ENCODE results near the gene TGFB2.

Gene TGFB2

GRCh38 chr1:218401441-218401997 lies 56.4 kb downstream of the TGFB2 start:
- Histone ChIP-seq H3K27ac (ENCODE audit: low read depth in 2 of 2, low read length in 2 of 2) (no peak overlapping the region), H3K36me3 (ENCODE audit: control insufficient read depth in 2 of 2, insufficient read depth in 2 of 2, low read length in 2 of 2) (no peaks in the 10 kb centered on the region), H3K9ac (ENCODE audit: low read depth in 1 of 2, low read length in 2 of 2) (no peak overlapping the region), H3K4me1 (ENCODE audit: control insufficient read depth in 2 of 2, insufficient read depth in 2 of 2, low read length in 2 of 2) (peaks cover 0 to 2% of the 10 kb centered on the region in 2 donors), H3K9me3 (ENCODE audit: control insufficient read depth in 2 of 2, low read length in 2 of 2) (no peaks in the 10 kb centered on the region), H3K4me3 (ENCODE audit: low read length in 2 of 2) (no peak overlapping the region), H3K27me3 (ENCODE audit: control insufficient read depth in 2 of 2, insufficient read depth in 2 of 2, low read length in 2 of 2) (no peaks in the 10 kb centered on the region)

- no peaks in the 10 kb centered on the region for H3K27me3 ChIP-seq (ENCODE audit: control insufficient read depth in 2 of 2, insufficient read depth in 2 of 2, low read length in 2 of 2)
- H3K9me3 ChIP-seq (ENCODE audit: control insufficient read depth in 2 of 2, low read length in 2 of 2), result no peaks in the 10 kb centered on the region
- H3K4me1 ChIP-seq (ENCODE audit: control insufficient read depth in 2 of 2, insufficient read depth in 2 of 2, low read length in 2 of 2), result peaks cover 0 to 2% of the 10 kb centered on the region in 2 donors
- no peaks in the 10 kb centered on the region for H3K36me3 ChIP-seq (ENCODE audit: control insufficient read depth in 2 of 2, insufficient read depth in 2 of 2, low read length in 2 of 2)
- no peak overlapping the region for H3K4me3 ChIP-seq (ENCODE audit: low read length in 2 of 2)
- H3K27ac ChIP-seq (ENCODE audit: low read depth in 2 of 2, low read length in 2 of 2), result no peak overlapping the region
- H3K9ac ChIP-seq (ENCODE audit: low read depth in 1 of 2, low read length in 2 of 2), result no peak overlapping the region
Measured at GRCh38 chr1:218401998-218402785, 57.1 kb downstream of the TGFB2 start.

GRCh38 chr1:218402786-218403120 lies 57.6 kb downstream of the TGFB2 start:
- Histone ChIP-seq H3K4me3 (ENCODE audit: low read length in 2 of 2) (no peak overlapping the region), H3K36me3 (ENCODE audit: control insufficient read depth in 2 of 2, insufficient read depth in 2 of 2, low read length in 2 of 2) (no peaks in the 10 kb centered on the region), H3K27ac (ENCODE audit: low read depth in 2 of 2, low read length in 2 of 2) (no peak overlapping the region), H3K4me1 (ENCODE audit: control insufficient read depth in 2 of 2, insufficient read depth in 2 of 2, low read length in 2 of 2) (peaks cover 0 to 2% of the 10 kb centered on the region in 2 donors), H3K27me3 (ENCODE audit: control insufficient read depth in 2 of 2, insufficient read depth in 2 of 2, low read length in 2 of 2) (no peaks in the 10 kb centered on the region), H3K9me3 (ENCODE audit: control insufficient read depth in 2 of 2, low read length in 2 of 2) (no peaks in the 10 kb centered on the region), H3K9ac (ENCODE audit: low read depth in 1 of 2, low read length in 2 of 2) (no peak overlapping the region)

GRCh38 chr1:218403300-218403699 lies 58.2 kb downstream of the TGFB2 start:
- H3K27ac ChIP-seq (ENCODE audit: low read depth in 2 of 2, low read length in 2 of 2), result no peak overlapping the region
- H3K9ac ChIP-seq (ENCODE audit: low read depth in 1 of 2, low read length in 2 of 2), result no peak overlapping the region

GRCh38 chr1:218407630-218408029 lies 62.5 kb downstream of the TGFB2 start:
- Histone ChIP-seq H3K4me3 (ENCODE audit: low read length in 2 of 2) (no peak overlapping the region), H3K4me1 (ENCODE audit: control insufficient read depth in 2 of 2, insufficient read depth in 2 of 2, low read length in 2 of 2) (peaks cover 0 to 2% of the 10 kb centered on the region in 2 donors), H3K27ac (ENCODE audit: low read depth in 2 of 2, low read length in 2 of 2) (no peak overlapping the region), H3K27me3 (ENCODE audit: control insufficient read depth in 2 of 2, insufficient read depth in 2 of 2, low read length in 2 of 2) (no peaks in the 10 kb centered on the region), H3K36me3 (ENCODE audit: control insufficient read depth in 2 of 2, insufficient read depth in 2 of 2, low read length in 2 of 2) (no peaks in the 10 kb centered on the region), H3K9ac (ENCODE audit: low read depth in 1 of 2, low read length in 2 of 2) (no peak overlapping the region), H3K9me3 (ENCODE audit: control insufficient read depth in 2 of 2, low read length in 2 of 2) (no peaks in the 10 kb centered on the region)

More at GRCh38 chr1:218403300-218403699, 58.2 kb downstream of the TGFB2 start:
- Histone ChIP-seq H3K4me3 (ENCODE audit: low read length in 2 of 2) (no peak overlapping the region), H3K27me3 (ENCODE audit: control insufficient read depth in 2 of 2, insufficient read depth in 2 of 2, low read length in 2 of 2) (no peaks in the 10 kb centered on the region), H3K36me3 (ENCODE audit: control insufficient read depth in 2 of 2, insufficient read depth in 2 of 2, low read length in 2 of 2) (no peaks in the 10 kb centered on the region), H3K4me1 (ENCODE audit: control insufficient read depth in 2 of 2, insufficient read depth in 2 of 2, low read length in 2 of 2) (peaks cover 0 to 2% of the 10 kb centered on the region in 2 donors), H3K9me3 (ENCODE audit: control insufficient read depth in 2 of 2, low read length in 2 of 2) (no peaks in the 10 kb centered on the region)

- H3K27me3 ChIP-seq (ENCODE audit: control insufficient read depth in 2 of 2, insufficient read depth in 2 of 2, low read length in 2 of 2), result no peaks in the 10 kb centered on the region
- no peaks in the 10 kb centered on the region for H3K4me1 ChIP-seq (ENCODE audit: control insufficient read depth in 2 of 2, insufficient read depth in 2 of 2, low read length in 2 of 2)
- H3K36me3 ChIP-seq (ENCODE audit: control insufficient read depth in 2 of 2, insufficient read depth in 2 of 2, low read length in 2 of 2), result no peaks in the 10 kb centered on the region
- H3K9me3 ChIP-seq (ENCODE audit: control insufficient read depth in 2 of 2, low read length in 2 of 2), result no peaks in the 10 kb centered on the region
- H3K4me3 ChIP-seq (ENCODE audit: low read length in 2 of 2), result no peak overlapping the region
- H3K27ac ChIP-seq (ENCODE audit: low read depth in 2 of 2, low read length in 2 of 2), result no peak overlapping the region
- H3K9ac ChIP-seq (ENCODE audit: low read depth in 1 of 2, low read length in 2 of 2), result no peak overlapping the region
Measured at GRCh38 chr1:218408135-218408534, 63.0 kb downstream of the TGFB2 start.

- H3K9ac ChIP-seq (ENCODE audit: low read depth in 1 of 2, low read length in 2 of 2), result no peak overlapping the region
- H3K4me3 ChIP-seq (ENCODE audit: low read length in 2 of 2), result no peak overlapping the region
- no peaks in the 10 kb centered on the region for H3K4me1 ChIP-seq (ENCODE audit: control insufficient read depth in 2 of 2, insufficient read depth in 2 of 2, low read length in 2 of 2)
- H3K9me3 ChIP-seq (ENCODE audit: control insufficient read depth in 2 of 2, low read length in 2 of 2), result no peaks in the 10 kb centered on the region
- H3K36me3 ChIP-seq (ENCODE audit: control insufficient read depth in 2 of 2, insufficient read depth in 2 of 2, low read length in 2 of 2), result no peaks in the 10 kb centered on the region
- H3K27me3 ChIP-seq (ENCODE audit: control insufficient read depth in 2 of 2, insufficient read depth in 2 of 2, low read length in 2 of 2), result no peaks in the 10 kb centered on the region
- no peak overlapping the region for H3K27ac ChIP-seq (ENCODE audit: low read depth in 2 of 2, low read length in 2 of 2)
Measured at GRCh38 chr1:218408942-218409341, 63.8 kb downstream of the TGFB2 start.

- Histone ChIP-seq H3K4me1 (ENCODE audit: control insufficient read depth in 2 of 2, insufficient read depth in 2 of 2, low read length in 2 of 2) (no peaks in the 10 kb centered on the region), H3K9me3 (ENCODE audit: control insufficient read depth in 2 of 2, low read length in 2 of 2) (no peaks in the 10 kb centered on the region), H3K36me3 (ENCODE audit: control insufficient read depth in 2 of 2, insufficient read depth in 2 of 2, low read length in 2 of 2) (no peaks in the 10 kb centered on the region), H3K27ac (ENCODE audit: low read depth in 2 of 2, low read length in 2 of 2) (no peak overlapping the region), H3K9ac (ENCODE audit: low read depth in 1 of 2, low read length in 2 of 2) (no peak overlapping the region), H3K27me3 (ENCODE audit: control insufficient read depth in 2 of 2, insufficient read depth in 2 of 2, low read length in 2 of 2) (no peaks in the 10 kb centered on the region), H3K4me3 (ENCODE audit: low read length in 2 of 2) (no peak overlapping the region)
Measured at GRCh38 chr1:218409946-218410510, 64.9 kb downstream of the TGFB2 start.

- Histone ChIP-seq H3K27me3 (ENCODE audit: control insufficient read depth in 2 of 2, insufficient read depth in 2 of 2, low read length in 2 of 2) (no peaks in the 10 kb centered on the region), H3K4me3 (ENCODE audit: low read length in 2 of 2) (no peak overlapping the region), H3K4me1 (ENCODE audit: control insufficient read depth in 2 of 2, insufficient read depth in 2 of 2, low read length in 2 of 2) (no peaks in the 10 kb centered on the region), H3K27ac (ENCODE audit: low read depth in 2 of 2, low read length in 2 of 2) (no peak overlapping the region), H3K9ac (ENCODE audit: low read depth in 1 of 2, low read length in 2 of 2) (no peak overlapping the region), H3K36me3 (ENCODE audit: control insufficient read depth in 2 of 2, insufficient read depth in 2 of 2, low read length in 2 of 2) (no peaks in the 10 kb centered on the region), H3K9me3 (ENCODE audit: control insufficient read depth in 2 of 2, low read length in 2 of 2) (no peaks in the 10 kb centered on the region)
Measured at GRCh38 chr1:218411101-218411500, 66.0 kb downstream of the TGFB2 start.

GRCh38 chr1:218412171-218412570 lies 67.0 kb downstream of the TGFB2 start:
- no peaks in the 10 kb centered on the region for H3K9me3 ChIP-seq (ENCODE audit: control insufficient read depth in 2 of 2, low read length in 2 of 2)
- H3K4me3 ChIP-seq (ENCODE audit: low read length in 2 of 2), result no peak overlapping the region
- no peaks in the 10 kb centered on the region for H3K4me1 ChIP-seq (ENCODE audit: control insufficient read depth in 2 of 2, insufficient read depth in 2 of 2, low read length in 2 of 2)
- no peak overlapping the region for H3K9ac ChIP-seq (ENCODE audit: low read depth in 1 of 2, low read length in 2 of 2)
- H3K27ac ChIP-seq (ENCODE audit: low read depth in 2 of 2, low read length in 2 of 2), result no peak overlapping the region
- no peaks in the 10 kb centered on the region for H3K27me3 ChIP-seq (ENCODE audit: control insufficient read depth in 2 of 2, insufficient read depth in 2 of 2, low read length in 2 of 2)
- no peaks in the 10 kb centered on the region for H3K36me3 ChIP-seq (ENCODE audit: control insufficient read depth in 2 of 2, insufficient read depth in 2 of 2, low read length in 2 of 2)

Measured in mucosa of rectum (tissue), 2 donors.